Stimulated activated CD4-positive, alpha-beta T cell treated with anti-CD3 and anti-CD28 coated beads, Interleukin-15, amount 100 ng/mL, for 1 hour (primary cell): ENCODE results near the gene HOMER2.
"Not testable (repeated sequence)": the region's sequence is repeated elsewhere in the genome, so short reads cannot be mapped to it uniquely, and the experiment has no call there.

Experiments
- DNase-seq, 2 donors: peaks; one replicate each; pipeline ENCODE4 v3.0.0-alpha.2; 2020; ENCODE audit warnings: low read depth in 1 of 2, low spot score in 1 of 2

HOMER2 gene

DNA sequence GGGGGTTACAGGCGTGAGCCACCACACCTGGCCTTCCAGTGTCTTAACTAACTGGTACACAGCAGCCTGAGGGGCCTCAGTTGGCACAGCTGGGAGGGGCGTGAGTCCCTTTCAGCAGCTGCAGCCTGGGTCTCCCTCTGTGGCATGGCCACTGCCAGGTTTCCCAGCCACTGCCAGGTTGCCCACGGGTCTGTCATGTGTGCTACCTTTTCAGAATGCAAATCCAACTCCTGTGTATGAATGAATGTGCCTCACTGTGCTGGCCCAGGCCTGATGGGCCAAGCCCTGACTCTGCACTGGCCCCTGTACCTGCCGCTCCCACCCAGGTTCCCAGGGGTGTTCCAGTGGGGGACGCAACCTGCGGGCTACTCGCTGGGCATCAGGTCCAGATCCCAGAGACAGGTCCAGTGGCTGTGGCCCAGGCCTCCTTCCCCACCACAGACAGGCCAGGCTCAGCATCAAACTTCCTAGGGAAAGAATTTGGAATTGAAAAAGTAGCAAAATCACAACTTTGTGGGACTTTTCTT is 117.1 kb downstream of the HOMER2 start:
- no peak for DNase-seq

DNA sequence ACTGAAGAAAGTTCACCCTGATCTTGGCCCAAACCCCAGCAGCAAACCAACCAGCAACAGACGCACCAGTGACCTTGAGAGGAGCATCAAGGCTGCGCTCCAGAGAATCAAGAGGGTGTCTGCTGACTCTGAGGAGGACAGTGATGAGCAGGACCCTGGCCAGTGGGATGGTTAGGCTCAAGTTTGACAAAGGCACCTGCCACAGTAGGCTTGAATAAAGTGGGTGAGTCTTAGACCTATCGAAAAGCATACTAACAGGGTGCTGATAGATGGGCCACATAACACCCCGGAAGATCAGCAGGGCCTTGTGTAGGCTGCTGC is 119.2 kb downstream of the HOMER2 start:
- DNase-seq, result no peak

DNA sequence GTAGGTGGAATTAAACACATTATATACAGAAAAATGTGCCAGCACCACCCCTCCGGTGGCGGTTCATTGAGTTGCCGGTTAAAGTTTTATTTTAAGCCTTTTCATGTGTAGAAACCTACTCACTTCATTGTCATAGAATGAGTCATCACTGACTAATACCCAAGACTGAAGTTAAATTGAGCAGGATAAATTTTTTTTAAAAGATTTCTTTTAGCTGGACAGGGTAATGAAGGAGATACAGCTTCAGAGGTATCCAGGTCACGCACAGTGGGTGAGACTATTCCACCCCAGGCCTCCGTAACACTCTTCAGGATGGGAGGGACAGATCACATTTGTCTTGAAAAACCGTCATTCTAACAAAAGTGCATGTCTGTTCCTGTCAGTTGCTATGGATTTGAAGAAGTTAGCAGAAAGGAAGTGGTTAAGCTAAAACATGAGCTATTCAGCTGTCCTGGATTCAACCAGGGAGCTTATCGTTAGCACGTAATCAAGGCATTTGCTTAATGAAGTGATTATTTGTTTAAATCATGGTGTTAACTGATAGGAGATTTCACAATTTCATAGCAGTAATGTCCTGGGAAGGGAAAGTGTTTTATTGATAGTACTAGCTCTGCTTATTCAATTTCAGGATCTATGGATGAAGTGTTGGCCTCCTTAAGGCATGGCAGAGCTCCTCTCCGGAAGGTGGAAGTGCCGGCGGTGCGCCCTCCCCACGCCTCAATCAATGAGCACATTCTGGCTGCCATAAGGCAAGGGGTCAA is 119.7 kb downstream of the HOMER2 start:
- peak in 1 of 2 donors; percentile 31 for DNase-seq

DNA sequence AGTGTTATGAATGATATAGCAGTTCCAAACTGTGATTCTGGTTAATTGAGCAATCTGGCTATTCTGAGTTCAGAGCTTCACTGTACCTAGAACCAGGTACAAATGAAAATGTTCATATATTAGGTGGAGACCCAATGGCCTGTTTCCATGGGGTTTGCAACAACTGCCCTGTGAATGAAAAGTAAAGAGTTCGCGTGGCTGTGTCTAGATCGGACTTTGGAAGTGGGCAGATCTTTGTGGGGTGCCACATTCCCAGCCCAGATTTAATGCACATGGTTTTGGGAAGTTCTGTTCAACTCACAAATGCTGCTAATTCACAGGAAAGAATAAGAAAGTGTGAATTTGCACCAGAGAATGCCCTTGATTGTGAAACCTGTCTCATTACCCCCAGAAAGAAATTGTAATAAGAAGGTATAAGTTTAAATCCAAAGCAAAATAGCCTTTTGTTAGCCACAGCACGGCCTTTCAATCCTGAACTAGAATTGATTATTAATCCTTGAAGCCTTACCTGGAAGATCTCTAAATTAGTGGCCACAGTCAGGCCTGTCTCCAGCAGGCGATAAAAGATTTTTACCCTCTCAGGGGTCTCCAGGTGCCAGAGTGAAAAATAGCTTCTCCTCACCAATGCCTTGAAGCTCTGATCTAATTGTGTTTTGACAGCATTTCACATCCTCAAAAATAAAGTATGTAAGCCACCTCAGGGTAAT is 120.5 kb downstream of the HOMER2 start:
- DNase-seq, result no peak

DNA sequence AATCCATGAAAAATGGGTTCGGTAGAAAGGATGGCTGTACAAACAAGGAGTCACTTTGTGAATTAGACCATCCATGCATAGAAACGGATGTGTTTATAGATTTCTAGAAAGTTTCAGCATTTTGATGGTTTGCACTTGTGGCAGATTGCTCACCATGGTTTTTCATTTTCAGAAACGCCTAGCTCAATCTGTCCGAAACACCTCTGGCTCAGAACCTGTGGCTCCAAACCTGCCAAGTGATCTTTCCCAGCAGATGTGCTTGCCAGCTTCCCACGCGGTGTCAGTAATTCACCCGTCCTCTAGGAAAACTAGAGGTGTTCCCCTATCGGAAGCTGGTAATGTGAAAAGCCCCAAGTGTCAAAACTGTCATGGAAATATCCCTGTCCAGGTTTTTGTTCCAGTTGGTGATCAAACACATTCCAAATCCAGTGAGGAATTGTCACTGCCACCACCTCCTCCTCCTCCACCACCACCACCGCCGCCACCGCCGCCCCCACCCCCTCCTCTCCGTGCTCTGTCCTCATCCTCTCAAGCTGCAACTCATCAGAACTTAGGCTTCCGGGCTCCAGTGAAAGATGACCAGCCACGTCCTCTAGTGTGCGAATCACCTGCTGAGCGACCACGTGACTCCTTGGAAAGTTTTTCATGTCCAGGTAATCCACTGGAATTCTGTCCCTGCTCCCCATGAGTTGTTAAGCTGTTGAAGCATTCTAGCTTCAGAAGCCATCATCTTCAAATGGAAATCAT is 121.9 kb downstream of the HOMER2 start:
- DNase-seq, result no peak

DNA sequence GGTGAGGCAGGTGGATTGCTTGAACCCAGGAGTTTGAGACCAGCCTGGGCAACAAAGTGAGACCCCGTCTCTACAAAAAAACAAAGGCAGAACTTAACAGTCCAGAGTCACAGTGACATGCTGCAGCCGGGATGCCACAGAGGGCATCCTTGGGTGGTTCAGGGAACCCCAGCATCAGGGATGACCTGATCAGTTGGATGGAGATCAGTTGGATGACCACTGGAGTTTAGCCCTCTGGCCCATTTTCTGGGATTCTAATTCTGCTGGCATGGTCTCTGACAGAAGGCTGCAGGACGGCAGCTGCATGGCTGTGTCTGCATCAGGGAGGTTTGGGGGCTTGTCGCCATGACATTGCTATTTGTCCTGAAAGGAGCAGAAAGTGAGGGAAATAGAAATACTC is 123.3 kb downstream of the HOMER2 start:
- no peak for DNase-seq

DNA sequence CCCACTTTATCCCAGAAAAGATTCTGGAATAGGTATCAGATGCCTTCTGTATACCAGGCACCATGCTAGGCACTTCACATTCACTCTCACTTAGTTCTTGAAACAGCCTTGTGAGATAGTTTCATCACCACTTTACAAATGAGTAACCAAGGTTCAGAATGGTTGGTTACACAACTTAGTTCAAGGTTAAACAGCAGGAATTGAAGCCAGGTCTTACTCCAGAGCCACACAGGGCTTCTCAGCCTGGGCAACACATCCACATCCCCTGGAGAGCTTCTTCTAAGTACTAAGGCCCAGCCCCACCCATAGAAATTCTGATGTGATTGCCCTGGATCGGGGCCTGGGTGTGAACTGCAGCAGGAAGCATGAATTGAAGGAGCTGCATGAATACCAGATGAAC is 124.4 kb downstream of the HOMER2 start:
- DNase-seq, result no peak

DNA sequence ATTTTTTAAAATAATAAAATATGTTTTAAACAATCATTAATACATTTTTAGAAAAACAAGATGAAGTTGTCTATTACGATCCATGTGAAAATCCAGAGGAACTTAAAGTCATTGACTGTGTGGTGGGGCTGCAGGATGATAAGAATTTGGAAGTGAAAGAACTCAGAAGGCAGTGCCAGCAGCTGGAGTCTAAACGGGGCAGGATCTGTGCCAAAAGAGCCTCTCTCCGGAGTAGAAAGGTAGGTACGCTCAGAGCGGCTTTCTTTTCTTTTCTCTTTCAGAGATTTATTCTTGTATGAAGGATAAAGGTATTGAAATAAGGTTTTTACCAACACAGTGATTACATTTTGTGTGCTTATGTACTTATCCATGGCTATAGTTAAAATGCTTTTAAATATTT is 129.5 kb downstream of the HOMER2 start:
- no peak for DNase-seq

DNA sequence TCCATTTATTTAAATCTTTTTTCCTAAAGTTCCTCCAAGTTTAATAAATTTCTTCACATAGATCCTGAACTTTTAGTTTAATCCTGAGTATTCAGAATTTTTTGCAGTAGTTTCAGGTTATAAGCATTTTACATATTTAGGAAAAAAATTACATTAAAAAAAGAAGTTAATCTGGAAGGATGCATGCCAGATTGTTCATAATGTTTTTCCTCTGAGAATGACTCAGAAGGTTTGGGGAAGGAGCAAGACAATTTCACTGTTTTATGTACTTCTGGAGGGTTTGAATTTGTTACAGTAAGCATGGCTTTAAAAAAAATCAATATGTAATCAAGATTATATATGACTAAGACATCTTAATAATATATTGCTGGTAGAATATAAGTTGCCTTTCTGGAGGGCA is 130.7 kb downstream of the HOMER2 start:
- not testable (repeated sequence) for DNase-seq

DNA sequence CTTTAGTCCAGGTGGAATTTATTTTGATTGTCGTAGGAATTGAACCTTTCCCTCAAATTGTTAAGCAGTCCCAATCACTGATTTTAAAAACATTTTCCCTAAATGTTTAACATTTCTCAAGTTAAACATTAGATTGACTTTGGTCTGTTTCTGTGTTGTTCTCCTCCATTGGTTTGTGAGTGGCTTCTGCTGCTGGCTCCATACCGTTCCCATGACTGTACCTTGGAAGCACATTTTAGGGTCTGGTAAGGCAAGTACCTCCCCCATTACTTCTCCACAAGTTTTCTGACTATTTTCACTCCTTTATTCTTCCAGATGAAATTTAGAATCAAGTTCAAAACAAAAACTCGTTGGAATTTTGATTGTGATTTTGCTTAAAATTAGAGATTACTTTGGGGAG is 131.1 kb downstream of the HOMER2 start:
- not testable (repeated sequence) for DNase-seq

DNA sequence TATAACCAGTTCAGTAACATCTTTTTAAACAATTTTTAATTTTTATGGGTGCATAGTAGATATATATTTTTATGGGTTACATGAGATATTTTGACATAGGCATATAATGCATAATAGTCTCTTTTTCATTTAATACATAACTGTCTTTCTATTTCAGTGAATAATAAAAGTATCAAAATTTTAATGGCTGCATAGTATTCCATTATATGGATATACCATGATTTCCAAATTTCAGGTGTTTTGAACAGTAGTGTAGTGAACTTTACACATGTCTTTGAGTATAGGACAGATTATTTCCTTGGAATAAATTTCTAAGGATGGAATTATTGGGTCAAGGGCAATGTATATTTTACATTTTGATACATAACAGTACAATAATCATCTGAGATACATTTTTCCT is 132.4 kb downstream of the HOMER2 start:
- no peak for DNase-seq

DNA sequence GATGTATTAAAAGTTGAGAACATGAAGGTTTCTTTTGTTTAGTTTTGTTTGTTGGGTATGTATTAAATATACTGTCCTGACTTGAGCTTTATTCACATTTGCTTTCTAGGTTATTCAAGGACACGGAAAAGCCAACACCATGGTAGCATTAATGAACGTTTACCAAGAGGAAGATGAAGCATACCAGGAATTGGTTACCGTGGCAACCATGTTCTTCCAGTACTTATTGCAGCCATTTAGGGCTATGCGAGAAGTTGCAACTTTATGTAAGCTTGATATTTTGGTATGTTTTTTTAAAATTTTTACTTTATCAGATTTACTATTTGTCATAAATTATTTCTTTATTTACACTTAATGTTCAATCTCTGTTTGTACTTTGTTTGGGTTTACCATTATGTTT is 139.5 kb downstream of the HOMER2 start:
- DNase-seq, result no peak

DNA sequence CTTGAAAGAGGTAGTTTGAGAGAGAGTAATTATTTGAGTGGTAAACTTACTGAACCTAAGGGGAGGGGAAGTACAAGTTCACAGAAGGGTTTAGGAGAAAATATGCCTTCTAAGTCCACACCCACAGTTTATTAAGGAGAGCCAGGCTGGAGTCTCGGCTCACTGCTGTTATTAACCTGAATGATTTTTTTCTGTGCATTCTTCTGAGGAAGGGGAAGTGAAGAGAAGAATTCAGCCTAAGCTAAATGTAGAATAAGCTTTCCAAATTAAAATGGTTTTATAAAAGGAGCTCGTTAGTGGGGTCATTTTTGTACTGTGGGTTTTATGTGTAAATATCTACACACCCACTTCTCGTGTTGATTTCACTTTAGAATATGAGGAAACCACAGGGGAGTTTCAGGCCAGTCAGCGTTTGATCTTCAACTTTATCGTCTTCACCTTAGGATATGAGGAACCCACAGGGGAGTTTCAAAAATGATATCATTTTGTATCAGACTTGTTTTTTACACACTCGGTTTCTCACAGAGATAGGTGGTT is 141.6 kb downstream of the HOMER2 start:
- DNase-seq, result no peak

DNA sequence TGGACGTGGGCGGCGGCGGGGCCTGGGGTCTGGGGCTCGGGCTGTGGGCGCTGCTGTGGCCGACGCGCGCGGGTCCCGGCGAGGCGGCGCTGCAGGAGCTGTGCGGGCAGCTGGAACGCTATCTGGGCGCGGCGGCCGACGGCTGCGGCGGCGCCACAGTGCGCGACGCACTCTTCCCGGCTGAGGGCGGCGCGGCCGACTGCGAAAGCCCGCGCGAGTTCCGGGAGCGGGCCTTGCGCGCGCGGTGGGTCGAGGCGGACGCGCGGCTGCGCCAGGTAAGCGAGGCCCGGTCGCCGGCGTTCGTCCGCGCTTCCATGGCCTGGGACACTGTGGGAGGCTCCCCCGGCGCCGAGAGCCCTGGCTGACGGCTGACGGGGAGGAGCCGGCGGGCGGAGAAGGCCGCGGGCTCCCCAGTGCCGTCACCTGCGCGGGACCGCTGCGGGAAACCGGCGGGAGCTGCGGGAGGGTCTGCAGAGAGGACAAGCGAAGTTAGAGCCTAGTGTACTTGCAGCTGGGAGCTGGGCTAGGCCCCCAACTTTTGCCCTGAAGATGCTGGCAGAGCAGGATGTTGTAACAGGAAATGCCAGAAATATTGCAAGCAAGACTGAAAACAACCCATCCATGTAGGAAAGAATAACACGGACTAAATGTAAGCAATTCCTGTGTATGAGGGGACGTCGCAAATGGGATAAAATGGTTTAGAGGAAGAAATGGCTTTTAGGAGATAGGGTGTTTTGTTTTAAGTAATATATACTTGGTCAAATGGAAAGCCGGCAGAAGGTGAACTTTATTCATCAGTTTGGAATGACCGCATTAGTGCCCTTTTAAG is 142.2 kb downstream of the HOMER2 start:
- peak in 1 of 2 donors; percentile 5 for DNase-seq

DNA sequence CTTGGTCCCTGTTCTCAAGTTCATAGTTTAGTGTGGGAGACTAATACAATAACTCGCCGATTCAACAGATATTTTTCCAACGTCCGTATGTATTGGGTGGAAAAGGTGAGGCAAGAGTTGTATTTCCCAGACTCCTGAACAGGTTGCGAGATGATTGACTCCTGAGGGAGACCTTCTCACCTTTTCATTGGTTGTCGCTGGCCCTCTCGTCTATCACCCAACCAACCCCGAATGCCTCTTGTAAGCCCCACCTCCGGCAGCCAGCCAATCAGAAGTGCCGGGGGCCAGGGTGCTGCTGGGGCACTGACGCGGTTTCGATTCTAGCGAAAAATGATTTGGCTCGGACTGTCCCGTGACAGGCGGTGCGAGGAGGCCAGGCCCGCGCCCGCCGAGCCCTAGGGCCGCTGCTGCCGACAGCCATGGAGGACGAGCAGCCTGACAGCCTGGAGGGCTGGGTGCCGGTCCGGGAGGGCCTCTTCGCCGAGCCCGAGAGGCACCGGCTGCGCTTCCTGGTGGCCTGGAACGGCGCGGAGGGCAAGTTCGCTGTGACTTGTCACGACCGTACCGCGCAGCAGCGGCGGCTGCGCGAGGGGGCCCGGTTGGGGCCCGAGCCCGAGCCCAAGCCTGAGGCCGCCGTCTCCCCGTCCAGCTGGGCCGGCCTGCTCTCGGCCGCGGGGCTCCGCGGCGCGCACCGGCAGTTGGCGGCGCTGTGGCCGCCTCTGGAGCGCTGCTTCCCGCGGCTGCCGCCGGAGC is 143.0 kb downstream of the HOMER2 start, which contains the start of gene WHAMM:
Gene WHAMM, plus strand, starts transcription at position 321 of the 753 bp plus-strand sequence. Its CDS starts 99 bp downstream, at position 420.
- peak; percentile 86 to 87 for DNase-seq

DNA sequence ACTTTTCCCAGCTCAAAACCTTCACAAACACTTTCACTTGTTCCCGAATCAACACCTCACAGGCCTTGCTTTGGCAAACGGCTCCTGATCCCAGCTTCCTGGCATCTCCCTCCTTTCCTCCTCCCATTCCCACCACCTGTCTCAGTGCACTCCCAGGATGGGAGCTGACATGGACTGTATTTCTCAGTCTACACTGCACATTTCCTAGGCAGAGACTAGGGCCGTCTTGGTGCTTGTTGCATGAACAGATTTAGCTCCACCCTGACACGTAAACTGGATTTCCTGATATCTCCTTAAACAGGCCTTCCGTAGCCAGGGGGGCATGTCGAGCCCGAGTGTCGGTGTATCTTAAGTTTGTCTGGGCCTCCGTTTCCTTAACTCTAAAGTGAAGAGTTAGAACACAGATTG is 143.9 kb downstream of the HOMER2 start:
- no peak for DNase-seq

DNA sequence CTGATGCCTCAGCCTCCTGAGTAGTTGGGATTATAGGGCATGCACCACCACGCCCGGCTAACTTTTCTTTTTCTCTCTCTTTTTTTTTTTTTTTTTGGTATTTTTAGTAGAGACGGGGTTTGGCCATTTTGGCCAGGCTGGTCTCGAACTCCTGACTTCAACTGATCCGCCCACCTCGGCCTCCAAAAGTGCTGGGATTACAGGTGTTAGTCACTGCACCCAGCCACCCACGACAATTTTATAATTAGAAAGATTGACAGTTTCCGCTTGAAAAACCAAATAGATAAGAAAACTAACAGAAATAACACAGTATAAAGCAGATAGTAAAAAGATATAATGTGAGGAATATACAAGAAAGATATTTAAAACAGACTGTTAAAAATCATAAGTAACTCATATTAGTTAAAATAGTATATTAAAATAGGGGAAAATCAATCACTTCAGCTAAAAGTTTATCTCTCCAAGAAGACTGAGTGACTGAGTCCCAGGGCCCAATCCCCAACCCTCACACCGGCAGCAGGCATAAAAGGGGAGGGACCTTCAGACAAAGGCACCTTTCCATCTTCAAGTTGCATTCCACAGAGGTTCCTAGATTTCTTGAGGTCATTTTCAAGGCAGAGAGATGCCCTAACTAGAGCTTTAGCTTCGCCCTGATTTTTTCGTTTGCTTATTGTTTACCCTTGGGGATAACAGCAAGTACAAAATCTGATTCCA is 144.4 kb downstream of the HOMER2 start:
- DNase-seq, result no peak

DNA sequence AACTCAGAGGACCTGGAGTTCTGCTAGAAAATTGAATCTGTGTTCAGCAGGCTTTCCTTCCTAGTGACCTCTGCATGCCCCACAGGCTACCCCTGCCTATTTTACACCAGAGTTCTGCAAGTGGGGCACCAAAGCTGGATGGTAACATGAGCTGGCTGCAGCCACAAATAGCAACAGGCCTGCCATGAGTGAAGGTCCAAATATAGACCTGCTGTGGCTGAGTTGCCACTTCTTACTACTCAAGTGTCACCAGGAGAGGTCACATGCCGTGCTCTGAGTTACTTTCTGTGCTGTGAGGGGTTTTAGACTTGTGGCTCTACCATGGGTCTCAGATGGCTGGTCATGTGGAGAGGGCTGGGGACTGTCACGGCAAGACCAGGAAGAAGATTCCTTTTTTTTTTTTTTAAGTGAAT is 146.5 kb downstream of the HOMER2 start, which contains the start of gene FSD2:
Gene FSD2, minus strand, starts transcription at position 76 of the 413 bp plus-strand sequence. CDS start 18,679 bp downstream, outside the sequence.
- DNase-seq, result no peak

DNA sequence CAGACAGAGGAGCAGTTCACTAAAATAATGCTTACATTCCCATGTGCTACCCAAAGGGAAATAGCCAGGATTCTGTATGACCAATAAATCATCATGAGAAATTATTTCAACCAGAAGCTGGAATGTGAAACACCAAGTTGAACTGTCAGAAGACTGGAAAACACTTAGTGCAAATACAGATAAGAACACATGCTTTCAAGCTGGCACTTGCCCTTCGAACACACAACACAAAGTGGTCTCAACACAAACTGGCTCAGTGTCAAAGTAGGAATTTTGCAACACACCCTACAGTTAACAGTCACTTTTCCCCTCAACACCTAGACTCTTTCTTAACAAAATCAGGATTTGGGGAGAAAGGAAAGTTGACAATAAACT is 148.0 kb downstream of the HOMER2 start:
- DNase-seq, result no peak
